Measurements from ENCODE around the gene USP30. TPM values are rescaled to one million over a fixed set of nuclear protein-coding genes. Genes with fewer than 3 reads are reported as not detected.
A peak's percentile ranks its signal among the peaks of the same experiment; 100 is the strongest.

USP30 gene
- total RNA-seq, 1 experiment from 2014 or later, result 7.8 TPM

DNA sequence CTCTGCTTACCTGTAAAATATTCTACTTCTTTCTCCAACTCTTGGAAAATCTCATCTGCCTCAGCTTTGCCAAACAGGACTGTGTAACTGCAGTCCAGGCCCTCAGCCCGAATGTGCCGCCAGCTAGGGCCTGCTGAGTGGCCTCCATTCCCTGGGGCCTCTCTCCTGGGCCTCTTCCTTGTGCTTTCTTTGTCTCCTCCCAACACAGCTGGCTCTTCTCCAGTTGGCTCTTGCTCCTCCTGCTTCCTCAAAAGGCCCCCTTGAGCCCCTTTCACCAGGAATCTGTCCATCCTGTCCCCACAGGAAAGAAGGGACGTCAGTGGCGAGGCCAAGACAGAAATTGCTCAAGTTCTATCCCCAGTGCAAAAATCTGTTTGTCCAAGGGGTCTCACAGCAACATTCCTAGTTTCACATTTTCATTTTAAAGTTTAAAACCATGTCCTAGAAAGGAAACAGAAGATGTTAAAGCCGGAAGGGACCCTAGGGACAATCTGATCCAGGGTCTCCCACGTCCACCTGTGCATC lies 40.2 kb downstream of the USP30 start:
- Histone ChIP-seq H3K9me3 (ENCODE audit: control insufficient read depth, low read depth, low read length) (no peaks in the 10 kb centered on the region), H2BK12ac (ENCODE audit: insufficient read length, low read depth, low read length) (no peak overlapping the region), H3K27me3 (ENCODE audit: insufficient read depth, low read length) (no peaks in the 10 kb centered on the region), H3K56ac (ENCODE audit: insufficient read length, low read depth, low read length) (no peak overlapping the region), H2BK120ac (ENCODE audit: low read depth, low read length, poor library complexity, severe bottlenecking) (no peak overlapping the region), H3K9ac (ENCODE audit: extremely low read depth, insufficient read length, low read length) (no peak overlapping the region), H3K4me1 (ENCODE audit: insufficient read depth, low read length) (no peaks in the 10 kb centered on the region), H3K18ac (ENCODE audit: insufficient read length, low read depth, low read length) (no peak overlapping the region), H2BK5ac (ENCODE audit: insufficient read length, low read length) (no peak overlapping the region), H2BK20ac (ENCODE audit: low read depth, low read length, poor library complexity, severe bottlenecking) (no peak overlapping the region), H2AK5ac (ENCODE audit: insufficient read length, low read length) (no peak overlapping the region), H3K23me2 (ENCODE audit: insufficient read length, low read depth, low read length, poor library complexity, severe bottlenecking) (peaks cover 9% of the 10 kb centered on the region), H3K27ac (ENCODE audit: insufficient read length, low read depth, low read length) (no peak overlapping the region), H3K14ac (ENCODE audit: insufficient read depth, low read length) (no peak overlapping the region; the same call in 1 of the 2 replicates), H4K91ac (ENCODE audit: insufficient read length, low read depth, low read length) (no peak overlapping the region), H3K23ac (ENCODE audit: insufficient read length, low read depth, low read length) (no peak overlapping the region), H3K79me1 (ENCODE audit: insufficient read depth, low read depth, low read length, poor library complexity, severe bottlenecking) (no peaks in the 10 kb centered on the region), H4K20me1 (ENCODE audit: control insufficient read depth, insufficient read depth, insufficient read length) (no peaks in the 10 kb centered on the region), H3K4ac (ENCODE audit: low read depth, low read length) (no peak overlapping the region; the same call in 1 of the 2 replicates), H4K5ac (ENCODE audit: insufficient read length, low read depth, low read length) (no peak overlapping the region), H2AFZ (ENCODE audit: low read length) (no peak overlapping the region), H2BK15ac (ENCODE audit: low read depth, low read length) (no peak overlapping the region), H4K8ac (replicated peaks; ENCODE audit: insufficient read length, low read depth, low read length) (no peak overlapping the region), H3K79me2 (ENCODE audit: insufficient read depth, low read length) (no peaks in the 10 kb centered on the region), H3K4me2 (ENCODE audit: insufficient read depth, insufficient read length, low read length) (peak overlapping the region; percentile 51), H3T11ph (ENCODE audit: low read length) (no peak overlapping the region)
- TF ChIP-seq, protein P1, sequence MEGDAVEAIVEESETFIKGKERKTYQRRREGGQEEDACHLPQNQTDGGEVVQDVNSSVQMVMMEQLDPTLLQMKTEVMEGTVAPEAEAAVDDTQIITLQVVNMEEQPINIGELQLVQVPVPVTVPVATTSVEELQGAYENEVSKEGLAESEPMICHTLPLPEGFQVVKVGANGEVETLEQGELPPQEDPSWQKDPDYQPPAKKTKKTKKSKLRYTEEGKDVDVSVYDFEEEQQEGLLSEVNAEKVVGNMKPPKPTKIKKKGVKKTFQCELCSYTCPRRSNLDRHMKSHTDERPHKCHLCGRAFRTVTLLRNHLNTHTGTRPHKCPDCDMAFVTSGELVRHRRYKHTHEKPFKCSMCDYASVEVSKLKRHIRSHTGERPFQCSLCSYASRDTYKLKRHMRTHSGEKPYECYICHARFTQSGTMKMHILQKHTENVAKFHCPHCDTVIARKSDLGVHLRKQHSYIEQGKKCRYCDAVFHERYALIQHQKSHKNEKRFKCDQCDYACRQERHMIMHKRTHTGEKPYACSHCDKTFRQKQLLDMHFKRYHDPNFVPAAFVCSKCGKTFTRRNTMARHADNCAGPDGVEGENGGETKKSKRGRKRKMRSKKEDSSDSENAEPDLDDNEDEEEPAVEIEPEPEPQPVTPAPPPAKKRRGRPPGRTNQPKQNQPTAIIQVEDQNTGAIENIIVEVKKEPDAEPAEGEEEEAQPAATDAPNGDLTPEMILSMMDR (conservative IDR thresholded peaks at IDR 0.05), result no peak
- WGBS (ENCODE audit: extremely low coverage, insufficient read length, low lambda C conversion rate), result no CpG with 5 or more reads among the region's 6 CpGs
- Mint-ChIP-seq H3K9me3 (no peaks in the 10 kb centered on the region), H3K27me3 (ENCODE audit: low read depth) (peaks cover 14% of the 10 kb centered on the region), H3K36me3 (ENCODE audit: insufficient read depth in 1 of 3, low read depth in 3 of 3) (peaks cover 12 to 43% (median 41%) of the 10 kb centered on the region in 3 experiments), H3K27ac (no peak overlapping the region), H3K4me3 (peak overlapping the region; percentile 62 to 74), H3K4me1 (peaks cover 10 to 22% of the 10 kb centered on the region in 2 experiments; a peak in 2 of 4 replicates)
- DNase-seq, result no peak
